Hematopoietic multipotent progenitor cell treated with erythropoietin and hydrocortisone succinate and interleukin-3 and kit ligand, for 4 days (in vitro differentiated cells): ENCODE data around the gene ZSCAN4.

ENCODE experiments used
- DNase-seq: peaks from one replicate; pipeline ENCODE4 v3.0.0-alpha.2; 2015

ZSCAN4 gene, protein sequence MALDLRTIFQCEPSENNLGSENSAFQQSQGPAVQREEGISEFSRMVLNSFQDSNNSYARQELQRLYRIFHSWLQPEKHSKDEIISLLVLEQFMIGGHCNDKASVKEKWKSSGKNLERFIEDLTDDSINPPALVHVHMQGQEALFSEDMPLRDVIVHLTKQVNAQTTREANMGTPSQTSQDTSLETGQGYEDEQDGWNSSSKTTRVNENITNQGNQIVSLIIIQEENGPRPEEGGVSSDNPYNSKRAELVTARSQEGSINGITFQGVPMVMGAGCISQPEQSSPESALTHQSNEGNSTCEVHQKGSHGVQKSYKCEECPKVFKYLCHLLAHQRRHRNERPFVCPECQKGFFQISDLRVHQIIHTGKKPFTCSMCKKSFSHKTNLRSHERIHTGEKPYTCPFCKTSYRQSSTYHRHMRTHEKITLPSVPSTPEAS

DNA sequence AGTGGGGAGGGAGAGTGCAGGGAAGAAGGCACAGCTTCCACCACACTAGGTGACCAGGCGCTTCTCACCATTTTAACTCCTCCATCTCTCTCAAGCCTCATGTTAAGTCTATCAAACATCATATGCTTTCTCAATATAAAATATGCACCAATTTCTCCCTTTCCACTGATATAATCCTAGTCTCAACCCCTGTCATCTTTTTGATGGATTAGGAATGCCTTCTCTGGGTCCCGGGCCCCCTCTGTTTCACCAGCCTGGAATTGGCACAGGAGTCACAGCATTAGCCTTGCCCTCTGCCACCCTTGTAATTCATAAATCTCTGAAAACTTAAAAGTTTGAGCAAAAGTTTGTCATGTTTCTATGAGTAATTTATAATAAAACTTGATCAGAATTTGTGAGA lies at the start of gene ZSCAN4:
Gene ZSCAN4 (plus strand): TSS at position 301 of the 400 bp plus-strand sequence. CDS start 7,211 bp downstream, outside the sequence.
- no peak for DNase-seq

DNA sequence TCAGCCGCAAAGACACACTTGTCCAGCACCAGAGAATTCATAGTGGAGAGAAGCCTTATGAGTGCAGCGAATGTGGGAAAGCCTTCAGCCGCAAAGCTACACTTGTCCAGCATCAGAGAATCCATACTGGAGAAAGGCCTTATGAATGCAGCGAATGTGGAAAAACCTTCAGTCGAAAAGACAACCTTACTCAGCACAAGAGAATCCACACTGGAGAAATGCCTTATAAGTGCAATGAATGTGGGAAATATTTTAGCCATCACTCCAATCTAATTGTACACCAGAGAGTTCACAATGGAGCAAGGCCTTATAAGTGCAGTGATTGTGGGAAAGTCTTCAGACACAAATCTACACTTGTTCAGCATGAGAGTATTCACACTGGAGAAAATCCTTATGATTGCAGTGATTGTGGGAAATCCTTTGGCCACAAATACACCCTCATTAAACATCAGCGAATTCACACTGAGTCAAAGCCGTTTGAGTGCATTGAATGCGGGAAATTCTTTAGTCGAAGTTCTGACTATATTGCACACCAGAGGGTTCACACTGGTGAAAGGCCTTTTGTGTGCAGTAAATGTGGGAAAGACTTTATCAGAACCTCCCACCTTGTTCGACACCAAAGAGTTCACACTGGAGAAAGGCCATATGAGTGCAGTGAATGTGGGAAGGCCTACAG lies 47.9 kb upstream of the ZSCAN4 start:
- peak; percentile 26 for DNase-seq

DNA sequence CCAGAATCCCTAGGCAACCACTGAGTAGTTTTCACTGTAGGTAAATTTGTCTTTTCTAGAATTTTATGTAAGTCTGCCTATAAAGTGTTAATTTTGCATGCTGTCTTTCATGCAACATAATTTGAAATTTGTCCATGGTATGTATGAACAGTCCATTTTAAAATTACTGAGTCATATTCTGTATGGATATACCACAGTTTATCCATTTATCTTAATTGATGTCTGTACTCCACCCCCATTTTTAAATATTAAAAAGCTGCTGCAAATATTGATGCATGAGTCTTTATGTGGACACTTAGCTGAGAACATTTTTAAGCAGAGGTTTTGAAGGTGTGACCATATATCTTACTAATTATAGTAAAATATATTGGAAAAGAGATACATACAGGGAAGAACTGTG lies 45.6 kb upstream of the ZSCAN4 start:
- no peak for DNase-seq

DNA sequence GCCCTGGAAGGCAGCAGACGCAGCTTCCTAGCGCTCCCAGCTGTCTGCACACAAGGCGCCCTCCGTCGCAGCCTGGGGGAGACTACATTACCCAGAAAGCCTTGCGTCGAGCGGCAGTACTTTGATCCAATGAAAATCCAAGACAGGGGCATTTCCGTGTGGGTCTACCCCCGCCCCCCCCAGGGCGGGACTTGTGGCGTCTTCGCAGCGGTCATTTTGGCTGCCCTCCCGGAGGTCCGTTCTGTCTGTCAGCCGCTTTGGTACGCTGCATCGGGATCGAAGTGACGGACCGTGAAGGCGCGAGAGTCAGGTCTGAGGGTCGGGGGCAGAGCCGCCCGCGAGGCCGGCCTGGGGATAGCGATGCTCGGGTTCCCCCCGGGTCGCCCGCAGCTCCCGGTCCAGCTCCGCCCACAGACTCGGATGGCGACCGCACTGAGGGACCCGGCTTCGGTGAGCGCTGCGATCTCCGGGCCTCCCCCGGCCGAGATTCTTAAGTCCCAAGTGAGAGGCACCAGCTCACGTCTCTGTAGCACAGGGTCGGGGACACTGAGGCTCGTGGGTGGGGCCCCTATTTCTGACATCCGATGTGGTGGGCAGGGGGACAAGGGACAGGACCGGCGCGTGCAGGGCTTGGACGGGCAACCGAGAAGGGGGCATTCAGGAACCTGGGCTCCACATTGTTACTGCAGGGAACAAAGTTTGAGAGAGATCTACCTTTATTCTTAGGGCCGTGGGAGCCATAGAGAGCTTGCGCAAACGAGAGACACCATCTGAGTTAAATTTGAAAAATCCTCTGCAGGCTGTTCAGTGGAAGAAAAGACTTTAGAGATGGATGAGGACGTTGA lies 35.5 kb upstream of the ZSCAN4 start, which contains the start of gene ZNF211:
Gene ZNF211 (plus strand): TSS at position 182 of the 845 bp plus-strand sequence. CDS start 179 bp downstream, at position 361.
- DNase-seq, result peak; percentile 98

DNA sequence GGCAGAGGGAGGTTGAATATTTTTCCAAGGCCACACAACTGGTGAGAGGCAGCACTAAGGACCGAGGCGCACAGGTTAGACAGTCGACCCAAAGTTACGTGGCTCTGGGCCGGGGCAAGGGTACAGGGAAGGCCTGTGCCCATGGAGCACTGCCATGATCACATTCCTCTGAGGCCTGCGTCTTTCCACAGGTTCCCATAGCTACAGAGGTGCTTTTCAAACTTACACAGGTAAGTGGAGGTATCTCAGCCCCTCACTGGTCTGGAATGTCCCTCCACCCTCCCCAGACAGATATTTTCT lies 35.0 kb upstream of the ZSCAN4 start:
- DNase-seq, result no peak

DNA sequence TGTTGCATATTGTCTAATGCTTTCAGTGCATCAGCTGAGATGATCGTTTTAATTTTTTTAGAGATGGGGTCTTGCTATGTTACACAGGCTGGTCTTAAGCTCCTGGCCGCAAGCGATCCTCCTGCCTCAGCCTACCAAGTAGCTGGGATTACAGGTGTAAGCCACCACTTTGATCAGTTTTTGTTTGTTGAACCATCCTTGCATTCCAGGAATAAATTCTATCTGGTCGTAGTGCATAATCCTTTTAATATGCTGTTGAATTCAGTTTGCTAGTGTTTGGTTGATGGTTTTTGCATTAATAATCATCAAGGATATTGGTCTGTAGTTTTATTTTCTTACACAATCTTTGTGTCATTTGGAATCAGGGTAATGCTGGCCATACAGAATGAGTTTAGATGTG lies 31.4 kb upstream of the ZSCAN4 start:
- no peak for DNase-seq

DNA sequence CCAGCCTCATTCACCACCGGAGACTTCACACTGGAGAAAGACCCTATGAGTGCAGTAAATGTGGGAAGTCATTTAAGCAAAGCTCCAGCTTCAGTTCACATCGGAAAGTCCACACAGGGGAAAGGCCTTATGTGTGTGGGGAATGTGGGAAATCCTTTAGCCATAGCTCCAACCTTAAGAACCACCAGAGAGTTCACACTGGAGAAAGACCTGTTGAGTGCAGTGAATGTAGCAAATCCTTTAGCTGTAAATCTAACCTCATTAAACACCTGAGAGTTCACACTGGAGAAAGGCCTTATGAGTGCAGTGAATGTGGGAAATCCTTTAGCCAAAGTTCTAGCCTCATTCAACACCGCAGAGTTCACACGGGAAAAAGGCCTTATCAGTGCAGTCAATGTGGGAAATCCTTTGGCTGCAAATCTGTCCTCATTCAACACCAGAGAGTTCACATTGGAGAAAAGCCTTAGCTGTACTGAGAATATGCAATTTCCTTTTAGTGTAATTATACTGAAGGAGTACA lies 27.0 kb upstream of the ZSCAN4 start:
- no peak for DNase-seq

DNA sequence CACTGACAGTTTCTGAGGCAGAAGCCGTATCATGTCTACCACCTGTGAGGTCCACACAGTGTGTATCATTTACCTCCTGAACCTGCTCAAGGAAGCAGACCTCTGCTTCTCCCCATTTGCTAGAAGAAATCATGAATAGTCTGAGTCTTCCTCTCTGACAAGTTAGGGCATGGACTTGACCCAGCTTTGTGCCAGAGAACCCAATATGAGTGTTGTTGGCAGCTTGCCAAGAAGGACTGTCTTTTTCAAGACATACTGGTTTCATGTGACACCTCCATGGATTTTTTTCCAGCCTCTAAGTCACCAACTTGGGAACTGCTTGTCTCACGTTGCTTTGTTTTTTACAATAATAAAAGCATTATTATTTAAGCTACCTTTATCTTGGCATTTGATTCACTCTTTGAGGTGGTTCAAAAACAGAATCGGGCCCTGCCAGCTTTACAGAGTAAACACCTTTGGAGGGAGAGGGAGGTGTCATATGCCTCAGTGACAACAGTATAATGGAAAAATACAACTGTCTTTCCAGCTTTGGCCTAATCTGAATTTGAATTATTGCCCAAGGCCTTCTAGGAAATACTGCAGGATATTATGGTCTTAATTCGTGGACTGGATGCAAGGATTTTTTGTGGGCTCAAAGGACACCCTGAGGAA lies 26.2 kb upstream of the ZSCAN4 start:
- DNase-seq, result no peak

DNA sequence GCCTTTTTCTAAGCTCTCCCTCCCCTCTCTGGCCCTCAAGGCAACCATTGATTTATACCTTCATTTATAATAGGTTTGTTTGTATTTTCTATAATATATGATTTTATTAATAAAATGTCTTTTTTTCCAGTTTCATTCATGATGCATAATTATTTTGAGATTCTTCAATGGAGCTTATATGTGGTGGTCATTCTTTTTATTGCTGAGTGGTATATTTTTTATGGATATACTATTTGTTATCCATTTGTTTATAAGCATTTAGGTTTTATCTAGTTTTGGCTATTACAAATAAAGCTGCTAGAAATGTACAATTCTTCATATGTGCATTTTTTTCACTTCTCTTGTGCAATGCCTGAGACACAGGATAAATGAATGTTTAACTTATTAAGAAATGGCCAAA lies 25.0 kb upstream of the ZSCAN4 start:
- DNase-seq, result no peak

DNA sequence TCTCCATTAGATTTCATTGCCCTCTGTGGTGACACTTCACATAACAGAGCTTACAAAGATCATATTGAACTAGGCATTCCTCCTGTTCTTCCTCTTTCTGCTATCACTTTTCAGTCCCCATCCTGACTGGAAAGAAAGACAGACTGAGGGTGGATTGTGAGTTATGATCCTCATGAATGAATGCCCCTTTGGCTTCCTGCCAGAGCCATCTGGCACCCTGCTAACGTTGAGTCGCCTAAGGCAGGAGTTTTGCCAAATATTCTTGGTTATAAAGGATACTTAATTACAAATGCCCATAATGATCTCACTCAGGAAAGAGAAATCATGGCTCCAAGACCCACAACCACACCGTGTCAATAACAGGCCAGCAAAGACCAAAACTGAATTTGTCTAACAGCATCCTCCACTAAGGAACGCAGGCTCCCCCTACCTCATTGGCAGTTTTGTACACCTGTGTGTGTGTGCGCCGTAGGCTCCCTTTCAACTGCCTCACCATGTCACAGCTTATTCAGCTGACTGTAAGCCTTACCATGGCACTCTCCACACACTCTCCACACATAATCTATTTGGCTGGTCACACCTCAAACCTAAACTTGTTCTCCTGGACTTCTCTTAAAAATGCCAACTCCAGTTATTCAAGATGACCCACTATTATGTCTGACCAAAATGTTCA lies 20.3 kb upstream of the ZSCAN4 start:
- no peak for DNase-seq

DNA sequence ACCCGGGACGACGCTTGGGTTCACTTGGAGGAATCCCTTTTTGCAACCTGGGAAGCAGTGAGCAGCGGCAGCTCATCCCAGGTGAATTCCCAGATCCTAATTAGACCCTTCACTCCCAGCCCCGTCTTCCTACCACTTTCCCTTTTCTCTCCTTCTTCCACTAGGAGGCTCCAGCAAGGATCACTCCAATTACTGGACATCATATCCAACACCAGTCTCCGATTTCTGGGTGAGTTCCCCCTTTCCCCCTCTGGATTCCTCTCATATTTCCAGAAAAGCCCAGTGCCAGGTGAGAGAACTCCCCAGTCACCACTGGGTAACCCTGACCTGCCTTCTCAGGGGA lies 17.1 kb upstream of the ZSCAN4 start:
- no peak for DNase-seq

DNA sequence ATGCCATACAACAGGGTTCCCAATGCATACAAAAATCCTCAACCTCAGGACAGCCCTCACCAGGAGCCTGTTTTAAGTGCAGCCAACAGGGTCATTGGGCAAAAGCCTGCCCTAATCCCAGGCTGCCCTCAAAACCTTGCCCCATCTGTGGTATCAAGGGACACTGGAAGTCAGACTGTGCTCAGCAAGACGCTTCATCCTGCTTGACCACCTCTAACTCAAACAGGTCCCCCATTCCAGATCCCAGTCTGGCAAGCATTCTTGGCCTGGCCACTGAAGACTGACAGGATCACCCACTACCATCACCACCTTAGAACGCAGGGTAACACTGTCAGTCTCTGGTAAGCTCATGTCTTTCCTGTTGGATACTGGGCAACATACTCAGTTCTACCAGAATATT lies 15.0 kb upstream of the ZSCAN4 start:
- no peak for DNase-seq

DNA sequence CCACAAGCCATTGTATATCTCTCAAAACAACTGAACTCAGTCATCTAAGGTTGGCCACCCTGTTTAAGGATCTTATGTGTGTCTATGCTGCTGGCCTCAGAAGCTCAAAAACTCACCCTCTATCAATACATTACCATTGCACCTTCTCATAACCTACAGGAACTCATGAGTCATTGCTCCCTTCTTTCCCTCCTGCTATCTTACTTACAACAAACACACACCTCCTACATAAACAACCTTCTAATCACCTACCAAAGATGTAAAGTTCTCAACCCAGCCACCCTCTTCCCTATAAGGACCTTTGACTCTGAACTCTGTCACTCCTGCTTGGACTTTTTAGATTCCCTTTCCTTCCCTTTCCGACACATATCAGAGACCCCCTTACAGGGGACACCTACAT lies 13.3 kb upstream of the ZSCAN4 start:
- no peak for DNase-seq

DNA sequence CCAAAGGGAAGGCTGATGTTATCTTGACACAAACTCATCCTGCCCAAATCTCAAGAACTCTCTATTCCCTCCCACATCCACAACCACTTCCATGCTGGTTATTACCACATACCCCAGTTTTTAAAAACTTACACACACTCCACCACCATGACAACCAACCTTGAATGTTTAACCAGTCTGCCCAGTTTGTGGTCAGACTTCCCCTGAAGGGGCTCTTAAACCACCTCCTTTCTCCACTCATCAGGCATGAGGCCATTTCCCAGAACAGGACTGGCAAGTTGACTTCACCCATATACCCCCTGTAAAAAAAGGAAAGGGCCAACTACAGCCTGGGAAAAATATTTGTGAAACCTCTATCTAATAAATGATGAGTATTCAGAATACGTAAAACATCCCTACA lies 12.4 kb upstream of the ZSCAN4 start:
- DNase-seq, result no peak

DNA sequence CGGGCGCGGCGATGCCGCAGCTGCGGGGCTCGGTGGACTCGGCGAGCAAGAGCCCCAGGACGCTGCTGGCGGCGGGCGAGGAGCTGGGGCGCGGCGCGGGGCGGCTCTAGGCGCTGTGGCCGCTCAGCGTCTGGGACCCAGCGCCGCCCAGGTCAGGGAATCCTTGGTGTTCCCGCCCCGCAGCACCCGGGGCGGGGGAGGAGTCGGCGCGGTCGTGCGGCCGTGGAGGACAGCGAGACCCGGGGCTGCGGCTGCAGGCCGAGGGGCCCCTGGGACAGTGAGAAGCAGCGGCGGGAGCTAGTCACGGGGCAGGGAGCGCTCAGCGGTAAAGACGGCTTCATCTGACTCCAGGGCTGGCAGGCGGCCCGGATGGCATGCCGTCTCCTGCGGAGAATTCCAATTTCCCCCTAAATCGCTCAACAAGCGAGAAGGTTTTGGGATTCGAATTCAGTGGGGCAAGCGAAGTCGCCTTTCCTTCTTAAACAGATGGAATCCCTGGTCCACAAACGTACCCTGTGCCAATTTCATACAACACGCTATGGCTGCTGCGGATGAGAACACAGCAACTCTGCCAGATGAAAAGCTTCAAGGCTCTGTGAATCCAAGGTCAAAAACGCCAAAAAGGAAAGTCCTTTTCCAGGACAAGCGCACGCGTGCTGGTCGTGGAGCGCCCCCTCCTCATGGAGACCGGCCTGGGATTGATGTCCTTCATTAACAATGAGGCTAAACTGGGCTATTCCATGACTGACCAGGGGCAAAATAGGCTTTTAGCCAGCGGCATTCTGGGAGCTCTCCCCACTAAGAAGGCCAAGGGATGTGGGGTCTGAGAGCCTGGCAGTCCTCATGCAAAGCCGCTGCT lies 4.2 kb upstream of the ZSCAN4 start:
- DNase-seq, result peak; percentile 59

DNA sequence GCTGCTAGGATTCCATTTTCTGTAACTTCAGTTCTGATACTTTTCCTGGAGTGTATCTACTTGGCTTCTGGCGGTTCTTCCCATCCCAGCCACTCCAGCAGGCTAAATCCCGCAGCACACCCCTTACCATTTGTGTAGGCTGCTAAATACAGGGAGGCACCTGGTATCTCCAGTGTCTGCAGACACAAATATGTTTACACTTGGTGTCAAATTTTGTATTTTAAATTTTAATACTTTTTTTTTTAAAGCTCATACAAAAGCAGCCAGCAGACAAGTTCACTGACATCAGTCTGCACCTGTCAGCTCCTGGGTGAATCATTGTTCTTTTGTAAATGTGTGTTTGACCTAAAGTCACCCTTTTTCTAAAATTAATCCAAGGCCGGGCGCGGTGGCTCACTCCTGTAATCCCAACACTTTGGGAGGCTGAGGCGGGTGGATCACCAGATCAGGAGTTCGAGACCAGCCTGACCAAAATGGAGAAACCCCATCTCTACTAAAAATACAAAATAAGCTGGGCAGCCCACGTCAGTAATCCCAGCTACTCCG lies 3.4 kb upstream of the ZSCAN4 start:
- no peak for DNase-seq

DNA sequence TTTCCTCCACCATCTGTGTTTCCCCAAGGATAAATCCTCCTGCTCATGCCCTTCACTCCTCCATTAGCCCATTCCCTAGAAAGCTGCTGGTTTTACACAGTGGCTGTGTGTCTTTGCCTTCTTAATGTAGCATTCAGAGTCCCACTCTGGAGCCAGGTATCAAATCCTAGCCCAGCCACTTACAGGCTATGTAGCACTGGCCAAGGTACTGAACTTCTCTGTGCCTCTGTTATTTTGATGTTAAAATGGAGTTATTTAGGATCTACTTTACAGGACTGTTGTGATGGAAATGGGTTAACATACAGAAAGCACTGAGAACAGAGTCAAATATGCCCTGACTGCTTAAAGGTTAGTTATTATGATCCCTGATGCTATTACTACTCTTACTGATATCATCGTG lies 1.5 kb upstream of the ZSCAN4 start:
- DNase-seq, result no peak

DNA sequence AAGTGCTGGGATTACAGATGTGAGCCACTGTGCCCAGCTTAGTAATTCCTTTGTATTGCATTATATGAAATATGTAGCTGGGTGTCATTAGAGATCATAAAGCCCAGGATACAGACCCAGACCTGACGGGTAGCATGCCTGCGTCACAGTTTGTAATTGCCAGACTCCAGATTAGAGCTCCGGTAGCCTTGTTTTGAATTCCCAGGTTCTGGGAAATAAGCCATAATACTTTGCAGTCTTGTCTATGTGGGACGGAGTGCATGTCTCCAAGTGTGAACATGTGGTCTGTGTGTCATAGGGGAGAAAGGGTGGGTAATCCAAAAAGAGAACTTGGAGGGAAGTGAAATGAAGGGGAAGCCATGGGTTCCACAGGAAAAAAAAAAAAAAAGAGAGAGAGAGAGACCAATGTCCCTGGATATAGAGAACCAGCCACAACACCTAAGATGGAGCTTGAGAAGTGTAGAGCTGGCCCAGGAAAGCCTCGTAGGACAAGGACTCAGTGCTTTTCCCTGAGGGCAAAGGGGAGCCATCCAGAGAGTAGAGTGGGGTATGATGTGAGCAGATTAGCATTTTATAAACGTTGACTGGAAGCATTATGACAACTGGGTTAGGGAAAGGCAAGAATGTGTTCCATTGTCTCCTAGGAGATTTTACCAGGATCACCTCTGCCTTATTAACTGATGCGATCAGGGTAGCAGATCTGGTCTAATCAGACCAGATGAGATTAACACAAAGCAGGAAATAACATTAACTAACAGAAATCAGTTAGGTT lies 2.6 kb downstream of the ZSCAN4 start:
- no peak for DNase-seq

DNA sequence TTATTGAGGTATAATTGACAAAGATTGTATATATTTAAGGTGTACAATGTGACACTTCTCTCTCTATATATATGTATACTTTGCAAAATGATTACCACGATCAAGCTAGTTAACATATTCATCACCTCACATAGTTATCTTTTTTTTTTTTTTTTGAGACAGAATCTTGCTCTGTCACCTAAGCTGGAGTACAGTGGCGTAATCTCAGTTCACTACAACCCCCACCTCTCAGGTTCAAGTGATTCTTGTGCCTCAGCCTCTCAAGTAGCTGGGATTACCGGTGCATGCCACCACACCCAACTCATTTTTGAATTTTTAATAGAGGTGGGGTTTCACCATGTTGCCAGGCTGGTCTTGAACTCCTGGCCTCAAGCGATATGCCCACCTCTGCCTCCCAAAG lies 3.7 kb downstream of the ZSCAN4 start:
- DNase-seq, result no peak

DNA sequence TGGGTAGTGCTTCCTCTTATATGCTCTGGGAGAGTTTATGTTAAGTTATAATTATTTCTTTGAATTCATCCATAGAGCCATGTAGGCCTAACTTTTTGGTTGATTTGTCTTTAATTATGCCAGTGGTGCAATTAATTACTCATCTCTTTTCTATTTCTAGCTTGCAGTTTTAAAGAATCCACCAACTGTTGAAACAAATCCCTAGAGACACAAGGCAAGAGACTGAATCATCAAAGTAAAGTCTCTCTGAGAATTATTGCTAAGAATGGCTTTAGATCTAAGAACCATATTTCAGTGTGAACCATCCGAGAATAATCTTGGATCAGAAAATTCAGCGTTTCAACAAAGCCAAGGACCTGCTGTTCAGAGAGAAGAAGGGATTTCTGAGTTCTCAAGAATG lies 7.1 kb downstream of the ZSCAN4 start:
- DNase-seq, result no peak
